GM18868 (cell line): Measurements from ENCODE around the gene ILF2.
A peak's percentile ranks its signal among the peaks of the same experiment; 100 is the strongest.

Experiments
- ATAC-seq: cut with Tn5 transposase; IDR thresholded peaks from one replicate; pipeline ENCODE4 v1.9.1; 2021; ENCODE audit warnings: mild to moderate bottlenecking, moderate library complexity; ENCODE audit not compliant: unreplicated experiment

Gene ILF2

GRCh38 chr1:153628638-153629342 lies 42.0 kb downstream of the ILF2 start:
- no peak for ATAC-seq

- no peak for ATAC-seq
Measured at GRCh38 chr1:153627715-153628626, 42.8 kb downstream of the ILF2 start, which contains the start of gene S100A1. Gene S100A1, plus strand, starts transcription at chr1:153628434. Its CDS starts 2,088 bp downstream, at chr1:153630522.

- ATAC-seq = no peak
Measured at GRCh38 chr1:153626904-153627714, 43.7 kb downstream of the ILF2 start, which contains the start of gene S100A13. Gene S100A13, minus strand, starts transcription at chr1:153627505. Its CDS starts 1,033 bp downstream, at chr1:153626472.

- ATAC-seq = no peak
Measured at GRCh38 chr1:153626477-153626903, 44.3 kb downstream of the ILF2 start.

- ATAC-seq = no peak
Measured at GRCh38 chr1:153624965-153625611, 45.7 kb downstream of the ILF2 start.

- no peak for ATAC-seq
Measured at GRCh38 chr1:153623101-153623500, 47.7 kb downstream of the ILF2 start.

GRCh38 chr1:153619171-153619570 lies 51.6 kb downstream of the ILF2 start:
- no peak for ATAC-seq

GRCh38 chr1:153617663-153618062 lies 53.1 kb downstream of the ILF2 start:
- ATAC-seq = peak; percentile 62

- no peak for ATAC-seq
Measured at GRCh38 chr1:153616917-153617311, 53.9 kb downstream of the ILF2 start.

GRCh38 chr1:153616144-153616916 lies 54.5 kb downstream of the ILF2 start, which contains the start of gene S100A14:
Gene S100A14, minus strand, starts transcription at chr1:153616325. Its CDS starts 467 bp downstream, at chr1:153615858.
- no peak for ATAC-seq

- ATAC-seq = no peak
Measured at GRCh38 chr1:153615406-153615805, 55.4 kb downstream of the ILF2 start.

- no peak for ATAC-seq
Measured at GRCh38 chr1:153614906-153615305, 55.9 kb downstream of the ILF2 start.

GRCh38 chr1:153614189-153614900 lies 56.4 kb downstream of the ILF2 start:
- no peak for ATAC-seq

- no peak for ATAC-seq
Measured at GRCh38 chr1:153613406-153613805, 57.4 kb downstream of the ILF2 start.

GRCh38 chr1:153612755-153613331 lies 58.0 kb downstream of the ILF2 start, which contains the start of gene S100A16:
Gene S100A16, minus strand, starts transcription at chr1:153613137. Its CDS starts 4,986 bp downstream, at chr1:153608151.
- no peak for ATAC-seq

- ATAC-seq = no peak
Measured at GRCh38 chr1:153612111-153612754, 58.6 kb downstream of the ILF2 start.
